ENCODE results near the gene OPRM1. TPM values are rescaled to one million over a fixed set of nuclear protein-coding genes. Genes with fewer than 3 reads are reported as not detected.

The OPRM1 gene
- total RNA-seq, 3 donors from 2014 or later, result not detected

DNA sequence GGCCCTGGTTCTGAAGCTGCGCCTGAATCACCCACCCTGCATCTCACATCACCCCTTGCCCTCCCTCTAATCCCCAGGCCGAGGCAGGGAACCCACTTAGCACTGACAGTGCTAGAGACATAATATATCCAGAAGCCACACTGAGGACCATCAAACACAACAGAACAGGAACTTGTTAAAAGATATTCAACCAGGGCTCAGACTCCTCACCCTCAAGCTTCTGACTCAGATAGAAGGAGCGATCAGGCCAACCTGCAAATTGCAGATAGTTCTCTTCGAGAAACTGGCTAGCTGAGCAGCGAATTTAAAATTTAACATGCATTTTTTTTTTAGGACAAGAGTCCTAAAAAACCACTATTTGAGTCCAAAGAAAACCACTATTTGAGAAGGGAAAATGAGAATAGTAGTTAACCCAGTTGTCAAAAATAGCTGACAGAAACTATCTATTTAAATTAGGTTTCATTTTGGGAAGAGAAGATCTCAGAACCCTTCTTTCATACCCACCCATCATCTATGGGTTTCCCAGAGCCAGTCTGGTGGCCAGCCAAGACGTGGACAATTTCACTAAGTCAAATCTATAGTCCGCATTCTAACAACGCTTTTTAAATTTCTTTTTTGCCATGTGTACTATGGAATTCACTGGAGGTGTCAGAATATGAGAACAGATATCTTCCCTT lies 95.6 kb downstream of the OPRM1 start:
- no peak for TF ChIP-seq POLR2A (IDR thresholded peaks at IDR 0.05)
- TF ChIP-seq CTCF (IDR thresholded peaks at IDR 0.05), result no peak
- no peaks in the 10 kb centered on the region for H3K4me1 ChIP-seq

GRCh38 chr6:154138793-154139192 lies 99.8 kb downstream of the OPRM1 start:
- DNase-seq (ENCODE audit: low spot score in 2 of 2), result no peak
- TF ChIP-seq POLR2A (IDR thresholded peaks at IDR 0.05), result no peak
- TF ChIP-seq CTCF (IDR thresholded peaks at IDR 0.05), result no peak
- no peak for TF ChIP-seq POLR2AphosphoS5 (IDR thresholded peaks at IDR 0.05)
- intact Hi-C loops (cut with DNase I; ENCODE audit: low total_unique reads), result no loop called here

More for the DNA sequence above, 95.6 kb downstream of the OPRM1 start:
- intact Hi-C loops (cut with DNase I; ENCODE audit: low total_unique reads), result no loop called here
- no peak overlapping the region for H3K27ac ChIP-seq
- no peaks in the 10 kb centered on the region for H3K27me3 ChIP-seq
- H3K4me3 ChIP-seq, result no peak overlapping the region
- no peaks in the 10 kb centered on the region for H3K36me3 ChIP-seq
- no peak for DNase-seq (ENCODE audit: low spot score in 2 of 2)
- H3K9me3 ChIP-seq, result no peaks in the 10 kb centered on the region

GRCh38 chr6:154139892-154140291 lies 100.9 kb downstream of the OPRM1 start:
- Histone ChIP-seq H3K9me3 (no peaks in the 10 kb centered on the region), H3K4me3 (no peak overlapping the region), H3K27me3 (no peaks in the 10 kb centered on the region), H3K4me1 (no peaks in the 10 kb centered on the region), H3K27ac (no peak overlapping the region), H3K36me3 (no peaks in the 10 kb centered on the region)
- TF ChIP-seq POLR2AphosphoS5 (IDR thresholded peaks at IDR 0.05) (no peak), POLR2A (IDR thresholded peaks at IDR 0.05) (no peak), CTCF (IDR thresholded peaks at IDR 0.05) (no peak)
- intact Hi-C loops (cut with DNase I; ENCODE audit: low total_unique reads), result no loop called here
- DNase-seq (ENCODE audit: low spot score in 2 of 2), result no peak

More at GRCh38 chr6:154138793-154139192, 99.8 kb downstream of the OPRM1 start:
- Histone ChIP-seq H3K4me1 (no peaks in the 10 kb centered on the region), H3K9me3 (no peaks in the 10 kb centered on the region), H3K4me3 (no peak overlapping the region), H3K36me3 (no peaks in the 10 kb centered on the region), H3K27ac (no peak overlapping the region), H3K27me3 (no peaks in the 10 kb centered on the region)

- no peak overlapping the region for H3K4me3 ChIP-seq
- no peak for DNase-seq (ENCODE audit: low spot score in 2 of 2)
- H3K27ac ChIP-seq, result no peak overlapping the region
- intact Hi-C loops (cut with DNase I; ENCODE audit: low total_unique reads), result no loop called here
- H3K4me1 ChIP-seq, result no peaks in the 10 kb centered on the region
- no peaks in the 10 kb centered on the region for H3K36me3 ChIP-seq
- TF ChIP-seq CTCF (IDR thresholded peaks at IDR 0.05) (no peak), POLR2AphosphoS5 (IDR thresholded peaks at IDR 0.05) (no peak), POLR2A (IDR thresholded peaks at IDR 0.05) (no peak)
- H3K9me3 ChIP-seq, result no peaks in the 10 kb centered on the region
- H3K27me3 ChIP-seq, result no peaks in the 10 kb centered on the region
Measured at GRCh38 chr6:154140743-154141142, 101.7 kb downstream of the OPRM1 start.

DNA sequence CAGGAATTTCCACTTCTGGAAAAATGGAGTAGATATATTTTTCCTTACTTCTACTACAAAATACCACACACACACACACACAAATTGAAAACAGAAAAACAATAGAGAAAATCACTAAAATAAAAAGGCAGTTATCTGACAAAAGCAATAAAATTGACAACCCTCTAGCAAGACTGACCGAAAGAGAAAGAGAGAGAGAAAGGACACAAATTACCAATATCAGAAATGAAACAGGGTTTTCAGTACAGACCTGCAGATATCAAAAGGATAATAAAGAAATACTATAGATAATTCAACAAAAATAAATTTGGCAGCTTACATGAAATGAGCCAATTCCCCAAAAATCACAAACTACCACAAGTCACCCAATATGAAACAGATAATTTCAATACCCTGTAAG lies 104.7 kb downstream of the OPRM1 start:
- H3K4me1 ChIP-seq, result no peaks in the 10 kb centered on the region
- no peak overlapping the region for H3K27ac ChIP-seq
- no peak overlapping the region for H3K4me3 ChIP-seq
- TF ChIP-seq CTCF (IDR thresholded peaks at IDR 0.05) (no peak), POLR2A (IDR thresholded peaks at IDR 0.05) (no peak), POLR2AphosphoS5 (IDR thresholded peaks at IDR 0.05) (no peak)
- H3K27me3 ChIP-seq, result no peaks in the 10 kb centered on the region
- H3K9me3 ChIP-seq, result no peaks in the 10 kb centered on the region
- no peak for DNase-seq (ENCODE audit: low spot score in 2 of 2)
- H3K36me3 ChIP-seq, result no peaks in the 10 kb centered on the region
- intact Hi-C loops (cut with DNase I; ENCODE audit: low total_unique reads), result no loop called here

Data from breast epithelium (tissue), 4 donors.